GM23248 (cell line): ENCODE measurements around the gene RTP4.

Source experiments
- EZH2 ChIP-seq: fragments of 200-600 bp; sonication (generic); IDR thresholded peaks from 2 replicates; pipeline ENCODE4 v1.6.1; 2018; ENCODE audit warnings: antibody characterized with exemption, mild to moderate bottlenecking; ENCODE audit not compliant: insufficient read depth, poor library complexity, severe bottlenecking
- EZH2phosphoT487 ChIP-seq: fragments of 200-600 bp; sonication (generic); IDR thresholded peaks from 2 replicates; pipeline ENCODE4 v1.6.1; 2018; ENCODE audit warnings: antibody characterized with exemption, moderate library complexity, mild to moderate bottlenecking, low read depth; ENCODE audit not compliant: insufficient read depth

- TF ChIP-seq EZH2phosphoT487 (no peak), EZH2 (no peak)
Measured at GRCh38 chr3:187323091-187323490, 45.1 kb upstream of the RTP4 start.
